ENCODE results near the gene KANSL1L.

The KANSL1L gene

DNA sequence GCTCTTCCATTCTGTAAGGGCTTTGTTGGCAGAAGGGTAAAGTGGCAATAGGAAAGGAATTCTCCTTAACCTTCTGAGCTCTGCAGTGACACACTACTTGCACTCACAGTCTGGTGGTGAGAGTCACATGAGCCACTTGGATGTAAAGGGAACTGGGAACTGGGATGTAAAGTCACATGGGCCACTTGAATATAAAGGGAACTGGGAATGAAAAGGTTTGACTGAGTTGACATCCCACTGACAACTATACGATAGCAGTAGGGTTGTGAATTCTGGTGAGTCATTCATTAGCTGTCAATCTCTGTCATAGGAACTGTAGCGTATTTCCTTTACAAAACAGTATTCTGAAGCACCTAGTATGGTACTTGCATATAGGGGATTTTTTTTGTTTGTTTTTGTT, 163.3 kb downstream of the KANSL1L start:
- no peaks in the 10 kb centered on the region for H3K27me3 Mint-ChIP-seq
- peaks cover 79% of the 10 kb centered on the region for H3K4me1 Mint-ChIP-seq (ENCODE audit: low read depth)
- peaks cover 96% of the 10 kb centered on the region for H3K36me3 Mint-ChIP-seq (ENCODE audit: low read depth)
- DNase-seq = no peak
- peak overlapping the region; percentile 12 for H3K27ac Mint-ChIP-seq
- H3K4me3 Mint-ChIP-seq = no peak overlapping the region
- no peaks in the 10 kb centered on the region for H3K9me3 Mint-ChIP-seq

DNA sequence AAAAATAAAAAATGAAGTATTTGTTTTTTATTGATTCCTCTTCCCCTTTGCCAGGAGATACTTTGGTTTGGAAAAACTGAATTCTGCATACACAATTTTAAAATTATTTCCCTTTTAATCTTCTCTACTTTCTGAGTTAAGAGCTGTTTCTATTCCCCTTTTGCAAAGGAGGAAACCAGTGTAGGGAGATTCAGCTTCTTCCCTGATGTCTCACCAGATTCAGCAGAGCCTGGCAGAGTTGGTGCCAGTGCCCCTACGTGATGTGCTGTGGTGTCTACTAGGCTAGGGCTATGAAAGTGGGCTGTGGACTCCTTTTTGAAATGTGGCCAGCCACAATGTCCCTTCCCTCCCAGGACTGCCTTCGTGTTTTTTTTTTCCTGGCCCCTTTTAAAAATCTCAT, 166.3 kb downstream of the KANSL1L start:
- no peak for DNase-seq
- H3K4me1 Mint-ChIP-seq (ENCODE audit: low read depth) = peaks cover 77% of the 10 kb centered on the region
- H3K9me3 Mint-ChIP-seq = no peaks in the 10 kb centered on the region
- H3K36me3 Mint-ChIP-seq (ENCODE audit: low read depth) = peaks cover 74% of the 10 kb centered on the region
- H3K27me3 Mint-ChIP-seq = no peaks in the 10 kb centered on the region
- peak overlapping the region; percentile 97 for H3K4me3 Mint-ChIP-seq
- H3K27ac Mint-ChIP-seq = peak overlapping the region; percentile 18

DNA sequence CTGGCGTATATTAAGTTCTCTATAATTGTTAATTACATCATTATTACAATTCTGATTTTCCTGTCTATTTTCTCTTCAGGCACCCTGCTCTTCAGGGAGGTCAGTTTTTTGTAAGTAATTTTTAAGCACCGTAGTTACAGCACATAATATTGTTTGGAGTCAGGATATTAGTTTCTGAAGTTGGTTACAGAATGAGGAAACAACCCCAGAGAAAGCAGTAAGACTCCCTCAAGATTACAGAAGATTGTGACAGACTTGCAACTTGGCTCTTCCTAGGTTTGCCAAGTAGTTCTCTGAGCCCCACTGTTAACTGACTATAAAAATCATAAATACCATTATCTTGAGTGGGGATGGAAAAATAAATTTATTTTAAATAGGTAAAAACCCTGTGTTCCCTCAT, 167.8 kb downstream of the KANSL1L start:
- Mint-ChIP-seq H3K27me3 (no peaks in the 10 kb centered on the region), H3K36me3 (ENCODE audit: low read depth) (peaks cover 58% of the 10 kb centered on the region), H3K9me3 (no peaks in the 10 kb centered on the region), H3K4me1 (ENCODE audit: low read depth) (peaks cover 69% of the 10 kb centered on the region), H3K27ac (peak overlapping the region; percentile 94), H3K4me3 (peak overlapping the region; percentile 97)
- no peak for DNase-seq

DNA sequence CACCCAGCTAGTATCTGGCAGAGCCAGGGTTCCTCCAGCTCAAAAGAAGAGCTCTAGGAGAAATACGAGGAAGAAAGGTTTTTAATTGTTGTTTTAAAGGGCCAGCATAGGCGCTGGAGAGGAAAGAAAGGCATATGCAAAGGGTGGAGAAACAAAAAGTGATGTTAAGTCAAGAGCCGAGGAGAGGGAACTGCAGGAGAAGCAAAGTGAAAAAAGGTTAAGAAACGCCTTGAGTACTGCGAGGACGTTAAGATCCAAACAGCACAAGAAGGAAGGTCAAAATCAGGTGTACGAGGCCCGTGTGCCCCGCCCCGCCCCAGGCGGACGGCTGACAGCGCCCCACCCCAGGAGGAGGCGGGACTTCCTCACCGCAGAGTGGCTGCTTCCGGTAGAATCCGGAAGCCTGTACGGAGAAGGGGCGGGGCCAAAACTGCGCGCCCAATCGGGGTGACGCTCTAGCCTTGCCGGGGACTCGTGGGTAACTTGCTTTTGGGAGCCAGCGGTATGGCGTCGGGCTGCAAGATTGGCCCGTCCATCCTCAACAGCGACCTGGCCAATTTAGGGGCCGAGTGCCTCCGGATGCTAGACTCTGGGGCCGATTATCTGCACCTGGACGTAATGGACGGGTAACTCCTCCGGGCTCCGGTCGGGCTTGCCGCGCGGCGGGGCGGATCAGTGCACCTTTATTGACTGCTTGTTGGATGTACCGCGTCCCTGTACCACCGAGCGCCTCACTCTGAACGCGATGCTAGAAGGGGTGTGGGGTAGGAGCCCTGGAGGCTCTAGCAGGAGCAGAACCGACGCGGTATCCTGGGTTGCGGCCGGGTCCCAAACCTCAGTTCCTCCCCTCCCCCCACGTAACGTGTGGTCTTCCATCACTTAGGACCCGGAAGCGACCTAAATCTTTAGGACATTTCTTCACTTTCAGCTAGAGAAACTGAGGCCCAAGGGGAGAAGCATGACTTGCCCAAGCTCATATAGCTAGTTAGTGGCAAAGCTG, 168.8 kb downstream of the KANSL1L start, which contains the start of gene RPE:
Gene RPE, plus strand, starts transcription at position 481 of the 1,000 bp plus-strand sequence. Its CDS starts 24 bp downstream, at position 505.
- Mint-ChIP-seq H3K9me3 (no peaks in the 10 kb centered on the region), H3K4me1 (ENCODE audit: low read depth) (peaks cover 62% of the 10 kb centered on the region), H3K36me3 (ENCODE audit: low read depth) (peaks cover 49% of the 10 kb centered on the region), H3K27ac (peak within 1 kb of the TSS; percentile 94), H3K27me3 (no peaks in the 10 kb centered on the region), H3K4me3 (peak within 1 kb of the TSS; percentile 97)
- peak; percentile 99 for DNase-seq

DNA sequence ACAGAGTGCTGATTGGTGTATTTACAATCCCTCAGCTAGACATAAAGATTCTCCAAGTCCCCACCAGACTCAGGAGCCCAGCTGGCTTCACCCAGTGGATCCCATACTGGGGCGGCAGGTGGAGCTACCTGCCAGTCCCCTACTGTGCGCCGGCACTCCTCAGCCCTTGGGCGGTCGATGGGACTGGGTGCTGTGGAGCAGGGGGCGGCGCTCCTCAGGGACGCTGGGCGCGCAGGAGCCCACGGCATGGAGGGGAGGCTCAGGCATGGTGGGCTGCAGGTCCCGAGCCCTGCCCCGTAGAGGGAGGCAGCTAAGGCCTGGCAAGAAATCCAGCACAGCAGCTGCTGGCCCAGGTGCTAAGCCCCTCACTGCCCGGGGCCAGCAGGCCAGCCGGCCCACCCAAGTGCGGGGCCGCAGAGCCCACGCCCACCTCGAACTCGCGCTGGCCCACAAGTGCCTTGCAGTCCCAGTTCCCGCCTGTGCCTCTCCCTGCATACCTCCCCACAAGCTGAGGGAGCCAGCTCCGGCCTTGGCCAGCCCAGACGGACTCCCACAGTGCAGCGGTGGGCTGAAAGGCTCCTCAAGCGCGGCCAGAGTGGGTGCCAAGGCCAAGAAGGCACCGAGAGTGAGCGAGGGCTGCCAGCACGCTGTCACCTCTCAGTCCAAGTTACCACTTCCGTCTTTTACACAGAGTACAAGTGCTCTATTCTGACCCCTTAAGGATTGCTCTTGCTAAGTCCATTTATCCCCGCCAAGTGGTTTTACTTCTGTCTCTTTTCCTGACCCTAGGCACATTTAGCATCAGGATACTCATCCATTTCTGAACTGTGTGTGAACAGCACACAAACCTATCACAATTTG, 170.5 kb downstream of the KANSL1L start:
- no peak for DNase-seq
- Mint-ChIP-seq H3K4me1 (ENCODE audit: low read depth) (peaks cover 45% of the 10 kb centered on the region), H3K27ac (no peak overlapping the region), H3K9me3 (no peaks in the 10 kb centered on the region), H3K4me3 (no peak overlapping the region), H3K36me3 (ENCODE audit: low read depth) (peaks cover 32% of the 10 kb centered on the region), H3K27me3 (no peaks in the 10 kb centered on the region)

DNA sequence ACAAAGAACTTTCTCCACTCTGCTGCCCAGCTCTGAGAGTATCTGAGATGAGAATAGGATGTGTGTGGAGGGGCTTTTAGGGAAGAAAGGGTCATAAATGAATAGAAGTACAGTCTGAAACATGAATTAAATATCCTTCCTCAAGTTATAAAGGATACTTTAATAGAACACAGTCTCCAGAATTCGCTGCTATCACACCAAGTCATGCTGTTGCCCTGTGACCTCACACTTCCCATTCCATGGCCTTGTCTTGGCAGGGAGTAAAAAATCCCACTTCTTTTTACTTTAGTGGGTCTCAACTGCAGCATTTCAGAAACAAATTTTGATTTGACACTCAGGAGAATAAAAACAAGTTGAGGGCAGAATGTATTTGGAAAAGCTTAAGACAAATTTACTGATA, 172.6 kb downstream of the KANSL1L start:
- Mint-ChIP-seq H3K36me3 (ENCODE audit: low read depth) (peaks cover 12% of the 10 kb centered on the region), H3K4me3 (no peak overlapping the region), H3K27me3 (no peaks in the 10 kb centered on the region), H3K27ac (no peak overlapping the region), H3K9me3 (no peaks in the 10 kb centered on the region), H3K4me1 (ENCODE audit: low read depth) (peaks cover 25% of the 10 kb centered on the region)
- DNase-seq = no peak

DNA sequence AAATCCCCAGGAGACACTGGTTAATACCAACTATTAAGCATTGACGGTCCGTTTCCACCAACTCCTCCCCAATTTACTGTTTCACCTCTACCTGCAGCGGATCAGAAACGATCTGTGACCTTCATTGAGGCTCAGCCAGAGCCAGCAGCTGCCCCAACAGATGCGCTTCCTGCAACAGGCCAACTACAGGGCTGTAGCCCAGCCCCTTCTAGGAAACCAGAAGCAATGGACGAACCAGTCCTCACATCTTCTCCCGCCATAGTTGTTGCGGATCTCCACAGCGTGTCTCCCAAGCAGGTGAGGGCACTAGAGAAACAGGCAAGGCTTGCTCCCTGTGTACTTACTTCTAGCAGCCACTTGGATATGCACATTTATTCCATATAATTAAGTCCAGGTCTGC, 177.2 kb downstream of the KANSL1L start:
- no peak overlapping the region for H3K4me3 Mint-ChIP-seq
- H3K4me1 Mint-ChIP-seq (ENCODE audit: low read depth) = no peaks in the 10 kb centered on the region
- no peak for DNase-seq
- no peak overlapping the region for H3K27ac Mint-ChIP-seq
- H3K27me3 Mint-ChIP-seq = no peaks in the 10 kb centered on the region
- no peaks in the 10 kb centered on the region for H3K9me3 Mint-ChIP-seq
- no peaks in the 10 kb centered on the region for H3K36me3 Mint-ChIP-seq (ENCODE audit: low read depth)

DNA sequence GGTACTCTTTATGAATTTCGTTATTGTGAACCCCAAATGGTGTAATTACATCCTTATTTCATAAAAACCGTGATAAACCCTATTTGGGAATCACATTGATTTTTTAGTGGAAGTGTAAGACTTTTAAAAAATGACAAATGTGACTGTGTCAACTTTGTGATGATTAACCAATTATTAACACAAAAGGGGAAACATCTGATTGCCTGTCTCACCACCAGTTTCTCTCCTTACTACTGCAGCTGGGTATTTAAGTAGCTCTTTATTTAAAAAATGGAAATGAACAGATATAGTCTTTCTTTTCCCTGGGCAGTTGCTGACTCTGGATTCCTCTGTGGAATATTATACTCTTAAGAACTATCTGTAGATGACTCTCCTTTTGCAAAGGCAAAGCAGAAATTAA, 180.4 kb downstream of the KANSL1L start:
- no peaks in the 10 kb centered on the region for H3K9me3 Mint-ChIP-seq
- DNase-seq = no peak
- H3K4me1 Mint-ChIP-seq (ENCODE audit: low read depth) = peaks cover 3% of the 10 kb centered on the region
- no peak overlapping the region for H3K4me3 Mint-ChIP-seq
- H3K36me3 Mint-ChIP-seq (ENCODE audit: low read depth) = no peaks in the 10 kb centered on the region
- peaks cover 15% of the 10 kb centered on the region for H3K27me3 Mint-ChIP-seq
- no peak overlapping the region for H3K27ac Mint-ChIP-seq

DNA sequence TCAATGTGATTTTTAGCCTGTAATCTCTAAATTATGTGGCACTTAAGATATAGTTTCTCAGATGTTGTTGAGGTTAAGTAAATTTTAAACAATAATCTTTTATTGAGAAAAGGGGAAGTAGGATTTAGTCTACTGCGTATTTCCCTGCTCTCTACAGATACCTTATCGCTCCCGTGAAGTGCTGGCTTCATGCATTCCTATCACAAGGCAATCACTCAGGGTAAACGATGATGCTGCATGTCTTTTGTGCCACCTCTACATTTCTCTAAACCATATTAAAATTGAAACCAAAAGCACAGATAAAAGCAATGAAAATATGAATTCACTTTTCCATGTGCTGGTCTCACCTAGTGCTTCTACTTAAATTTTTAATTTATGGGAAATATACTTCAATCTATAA, 183.2 kb downstream of the KANSL1L start:
- no peaks in the 10 kb centered on the region for H3K36me3 Mint-ChIP-seq (ENCODE audit: low read depth)
- H3K27ac Mint-ChIP-seq = no peak overlapping the region
- no peaks in the 10 kb centered on the region for H3K9me3 Mint-ChIP-seq
- H3K27me3 Mint-ChIP-seq = peaks cover 24% of the 10 kb centered on the region
- H3K4me3 Mint-ChIP-seq = no peak overlapping the region
- H3K4me1 Mint-ChIP-seq (ENCODE audit: low read depth) = peaks cover 3% of the 10 kb centered on the region
- DNase-seq = no peak

DNA sequence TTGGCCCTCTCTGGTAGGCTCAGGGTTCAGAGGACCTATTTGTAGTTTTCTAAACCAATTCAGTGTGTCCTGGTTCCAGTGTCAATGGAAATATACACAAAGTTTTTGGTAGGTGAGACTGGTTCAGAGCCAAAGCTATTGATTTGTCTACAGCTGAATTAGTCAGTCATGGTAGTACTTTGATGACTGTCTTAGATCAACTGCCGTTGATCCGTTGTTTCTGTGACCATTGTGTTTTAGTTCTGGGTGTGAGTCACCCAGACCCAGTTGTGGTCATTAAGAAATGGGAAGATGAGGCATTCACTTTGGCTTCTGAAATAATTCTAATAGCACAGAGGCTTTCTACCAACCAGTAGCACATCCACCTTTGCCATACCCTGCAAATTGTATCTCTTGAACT, 184.8 kb downstream of the KANSL1L start:
- H3K4me1 Mint-ChIP-seq (ENCODE audit: low read depth) = peaks cover 3% of the 10 kb centered on the region
- no peak for DNase-seq

DNA sequence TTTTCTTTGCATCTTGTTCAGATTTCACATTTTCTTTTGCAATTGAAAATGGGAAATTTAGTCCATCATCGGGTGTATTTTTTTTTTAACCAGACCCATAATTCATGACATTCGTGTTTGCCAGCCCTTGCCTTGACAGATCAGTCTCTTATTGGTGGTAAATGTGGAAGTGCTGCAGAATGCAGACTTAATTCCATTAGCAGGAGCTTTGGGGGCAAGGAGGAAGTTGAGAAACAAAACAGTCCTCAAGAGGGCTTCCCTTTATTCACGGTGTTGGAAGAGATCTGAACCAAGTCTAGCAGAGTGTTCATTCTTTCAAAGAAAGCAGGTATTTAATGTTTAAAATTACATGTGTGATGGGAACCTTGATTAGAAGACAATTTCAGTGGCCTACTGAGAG, 185.3 kb downstream of the KANSL1L start:
- no peak for DNase-seq
- no peak overlapping the region for H3K27ac Mint-ChIP-seq
- no peaks in the 10 kb centered on the region for H3K36me3 Mint-ChIP-seq (ENCODE audit: low read depth)
- H3K4me3 Mint-ChIP-seq = no peak overlapping the region
- H3K9me3 Mint-ChIP-seq = no peaks in the 10 kb centered on the region
- peaks cover 24% of the 10 kb centered on the region for H3K27me3 Mint-ChIP-seq
- H3K4me1 Mint-ChIP-seq (ENCODE audit: low read depth) = peaks cover 3% of the 10 kb centered on the region

More for the DNA sequence above, 184.8 kb downstream of the KANSL1L start:
- Mint-ChIP-seq H3K27ac (no peak overlapping the region), H3K36me3 (ENCODE audit: low read depth) (no peaks in the 10 kb centered on the region), H3K27me3 (peaks cover 24% of the 10 kb centered on the region), H3K9me3 (no peaks in the 10 kb centered on the region), H3K4me3 (no peak overlapping the region)

DNA sequence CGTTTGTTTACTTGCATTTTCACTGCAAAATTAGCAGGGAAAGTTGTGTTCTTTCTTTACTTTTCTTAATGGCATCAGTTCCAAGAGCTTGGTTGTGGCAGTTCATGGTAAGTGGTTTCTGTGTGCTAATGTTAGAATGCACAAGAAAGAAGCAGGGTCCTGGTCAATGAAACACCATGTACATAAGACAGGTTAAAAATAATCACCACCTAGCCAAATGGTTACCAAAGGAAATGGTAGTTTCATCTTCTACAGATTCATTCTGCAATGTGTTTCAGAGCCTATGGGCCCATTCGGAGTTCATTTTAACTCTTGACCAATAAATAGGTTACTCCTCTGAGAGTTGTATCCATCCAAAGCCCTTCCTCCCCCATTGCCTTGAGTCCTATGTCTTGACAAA, 186.9 kb downstream of the KANSL1L start:
- H3K27me3 Mint-ChIP-seq = peaks cover 24% of the 10 kb centered on the region
- H3K4me1 Mint-ChIP-seq (ENCODE audit: low read depth) = peaks cover 3% of the 10 kb centered on the region
- no peaks in the 10 kb centered on the region for H3K9me3 Mint-ChIP-seq
- H3K27ac Mint-ChIP-seq = no peak overlapping the region
- H3K36me3 Mint-ChIP-seq (ENCODE audit: low read depth) = no peaks in the 10 kb centered on the region
- DNase-seq = no peak
- no peak overlapping the region for H3K4me3 Mint-ChIP-seq

DNA sequence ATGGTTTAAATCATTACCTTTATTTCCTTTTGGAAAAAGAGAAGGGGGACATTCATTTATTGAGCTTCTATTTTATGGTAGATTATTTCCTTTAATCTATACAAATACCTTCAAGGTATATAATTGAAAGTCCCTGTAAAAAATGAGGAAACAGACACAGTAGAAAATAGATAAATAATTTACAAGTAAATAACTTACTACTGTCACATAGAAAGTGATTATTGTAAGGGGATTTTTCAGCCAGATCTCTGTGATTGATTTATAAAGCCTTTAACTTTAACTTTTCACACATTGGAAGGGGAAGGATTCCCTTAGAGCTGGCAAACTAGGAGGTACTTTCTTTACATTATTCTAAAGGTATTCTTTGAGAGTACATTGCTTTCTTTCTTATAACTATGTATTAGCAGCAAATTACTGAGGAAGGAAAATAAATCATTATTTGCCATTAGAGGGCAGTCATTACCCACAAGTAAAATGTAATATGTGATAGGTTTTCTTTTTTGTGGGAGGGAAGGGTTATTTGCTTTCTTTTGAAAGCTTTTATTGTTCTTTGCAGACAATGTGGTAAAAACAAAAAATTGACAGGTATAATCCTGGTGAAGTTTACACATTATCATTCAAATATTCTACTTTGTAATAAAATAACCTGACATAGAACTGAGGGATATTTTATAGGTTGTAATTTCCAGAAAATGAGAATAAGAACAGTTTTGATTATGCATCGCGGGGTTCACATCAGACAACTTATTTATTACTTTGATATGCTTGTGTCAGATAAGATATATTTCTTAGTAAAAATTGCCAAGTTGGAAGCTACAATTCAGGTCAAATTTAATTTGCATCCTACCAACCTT, 193.6 kb downstream of the KANSL1L start:
- Mint-ChIP-seq H3K36me3 (ENCODE audit: low read depth) (no peaks in the 10 kb centered on the region), H3K27me3 (peaks cover 4% of the 10 kb centered on the region), H3K27ac (no peak overlapping the region), H3K9me3 (no peaks in the 10 kb centered on the region), H3K4me3 (no peak overlapping the region), H3K4me1 (ENCODE audit: low read depth) (no peaks in the 10 kb centered on the region)
- DNase-seq = no peak

All from activated T-cell treated with anti-CD3 and anti-CD28 coated beads, Interleukin-2, amount 50 U/mL, for 24 hours (primary cell).